Vagina (tissue), 2 donors: Measurements from ENCODE around the gene TINAGL1.

Source experiments
- POLR2A ChIP-seq, 2 donors: fragments of 450-650 bp; IDR thresholded peaks; one replicate each; pipeline ENCODE4 v1.6.1; 2017; ENCODE audit warnings: antibody characterized with exemption in 2 of 2, mild to moderate bottlenecking in 2 of 2, moderate library complexity in 2 of 2
- TF ChIP-seq, protein P1 (sequence below), 3 experiments: fragments of 450-650 bp in 2 of 3; fragments of 200-600 bp in 1 of 3; sonication (generic) in 1 of 3; IDR thresholded peaks; one replicate each; pipeline ENCODE4 v1.5.1; 2017 to 2019; ENCODE audit warnings: antibody characterized with exemption in 3 of 3, mild to moderate bottlenecking in 2 of 3, moderate library complexity in 2 of 3

GRCh38 chr1:31576201-31576669 is at the start of gene TINAGL1:
- TF ChIP-seq, protein P1, sequence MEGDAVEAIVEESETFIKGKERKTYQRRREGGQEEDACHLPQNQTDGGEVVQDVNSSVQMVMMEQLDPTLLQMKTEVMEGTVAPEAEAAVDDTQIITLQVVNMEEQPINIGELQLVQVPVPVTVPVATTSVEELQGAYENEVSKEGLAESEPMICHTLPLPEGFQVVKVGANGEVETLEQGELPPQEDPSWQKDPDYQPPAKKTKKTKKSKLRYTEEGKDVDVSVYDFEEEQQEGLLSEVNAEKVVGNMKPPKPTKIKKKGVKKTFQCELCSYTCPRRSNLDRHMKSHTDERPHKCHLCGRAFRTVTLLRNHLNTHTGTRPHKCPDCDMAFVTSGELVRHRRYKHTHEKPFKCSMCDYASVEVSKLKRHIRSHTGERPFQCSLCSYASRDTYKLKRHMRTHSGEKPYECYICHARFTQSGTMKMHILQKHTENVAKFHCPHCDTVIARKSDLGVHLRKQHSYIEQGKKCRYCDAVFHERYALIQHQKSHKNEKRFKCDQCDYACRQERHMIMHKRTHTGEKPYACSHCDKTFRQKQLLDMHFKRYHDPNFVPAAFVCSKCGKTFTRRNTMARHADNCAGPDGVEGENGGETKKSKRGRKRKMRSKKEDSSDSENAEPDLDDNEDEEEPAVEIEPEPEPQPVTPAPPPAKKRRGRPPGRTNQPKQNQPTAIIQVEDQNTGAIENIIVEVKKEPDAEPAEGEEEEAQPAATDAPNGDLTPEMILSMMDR (IDR thresholded peaks at IDR 0.05): no peak
- TF ChIP-seq POLR2A (IDR thresholded peaks at IDR 0.05): peak in 1 of 2 donors; percentile 66
